GM12878 (cell line): ENCODE data around the gene IDH3A. TPM values are rescaled to one million over a fixed set of nuclear protein-coding genes. Genes with fewer than 3 reads are reported as not detected.

ENCODE experiments used
- ATAC-seq: fragments of 200-7000 bp; cut with Tn5 transposase; 3 replicates; pipeline ENCODE4 v1.9.1; 2020; ENCODE audit warnings: mild to moderate bottlenecking, moderate library complexity
- BruUV-seq: library from RNA; stranded (reverse); fragments of 400-500 nt; replicated peaks from 2 replicates; lab custom pipeline; 2021; lab: Mats Ljungman, UMichigan
- CTCF ChIA-PET: fragments of 300-600 bp; sonication (Branson Sonifier 250); formaldehyde crosslinking; extraction: SDS; loops from one replicate; lab custom pipeline; 2021; ENCODE audit warnings: inconsistent platforms; lab: Yijun Ruan, JAX
- POLR2A ChIA-PET: fragments of 350-600 bp; formaldehyde crosslinking; extraction: SDS; loops from one replicate; lab custom pipeline; 2021; ENCODE audit warnings: inconsistent platforms; lab: Charles Lee
- RAD21 ChIA-PET: fragments of 300-600 bp; sonication (Branson Sonifier 250); formaldehyde crosslinking; loops from one replicate; lab custom pipeline; 2023; ENCODE audit warnings: antibody characterized with exemption; ENCODE audit not compliant: unreplicated experiment; lab: Charles Lee
- SMC1A ChIA-PET: fragments of 300-600 bp; sonication (Branson Sonifier 250); formaldehyde crosslinking; loops from one replicate; lab custom pipeline; 2023; ENCODE audit not compliant: unreplicated experiment, uncharacterized antibody; lab: Charles Lee
- DNase-seq: peaks from one replicate; pipeline ENCODE4 v3.0.0-alpha.2; 2011; ENCODE audit warnings: low read depth, low spot score
- FAIRE-seq: peaks from 3 replicates; lab custom pipeline; 2011; peaks lifted over from hg19 to GRCh38; lab: Jason Lieb, UNC
- H2AFZ ChIP-seq: 2 replicates; pipeline ENCODE4 v1.6.0; 2011; ENCODE audit warnings: low read depth, low read length, control low read depth; ENCODE audit not compliant: control insufficient read depth
- H3K27ac ChIP-seq: 2 replicates; pipeline ENCODE4 v1.5.1; 2011; ENCODE audit warnings: control low read depth; ENCODE audit not compliant: control insufficient read depth, insufficient read depth
- H3K27me3 ChIP-seq, 2 experiments: replicated peaks in 1 of 2; 2 replicates each; pipeline versions ENCODE4 v1.6.0 to v1.6.1; 2011; ENCODE audit warnings: low read length in 1 of 2; ENCODE audit not compliant: control insufficient read depth in 2 of 2, insufficient read depth in 2 of 2
- H3K36me3 ChIP-seq, 2 experiments: 2 replicates each; pipeline ENCODE4 v1.5.1; 2011; ENCODE audit warnings: low read length in 1 of 2; ENCODE audit not compliant: control insufficient read depth in 2 of 2, insufficient read depth in 2 of 2
- H3K4me1 ChIP-seq: 2 replicates; pipeline ENCODE4 v1.6.1; 2011; ENCODE audit warnings: mild to moderate bottlenecking, low read length, moderate library complexity, mixed read lengths; ENCODE audit not compliant: control insufficient read depth, insufficient read depth
- H3K4me2 ChIP-seq: 2 replicates; pipeline ENCODE4 v1.6.0; 2011; ENCODE audit warnings: control low read depth; ENCODE audit not compliant: control insufficient read depth, insufficient read depth
- H3K4me3 ChIP-seq: fragments of 200-600 bp; sonication (generic); 2 replicates; pipeline ENCODE4 v1.5.1; 2016
- H3K79me2 ChIP-seq: 2 replicates; pipeline ENCODE4 v1.6.0; 2011; ENCODE audit warnings: low read length; ENCODE audit not compliant: control insufficient read depth, insufficient read depth
- H3K9ac ChIP-seq: 2 replicates; pipeline ENCODE4 v1.8.0; 2011; ENCODE audit warnings: low read length, control low read depth, mixed read lengths; ENCODE audit not compliant: control insufficient read depth, insufficient read depth
- H3K9me3 ChIP-seq: replicated peaks from 3 replicates; pipeline ENCODE4 v1.5.1; 2011; ENCODE audit warnings: mild to moderate bottlenecking, low read length; ENCODE audit not compliant: control insufficient read depth, insufficient read depth
- H4K20me1 ChIP-seq: 2 replicates; pipeline ENCODE4 v1.6.0; 2011; ENCODE audit not compliant: control insufficient read depth, insufficient read depth
- CBFB ChIP-seq: IDR thresholded peaks from 2 replicates; pipeline ENCODE4 v1.6.1; 2016; ENCODE audit warnings: antibody characterized with exemption, low read depth
- HDAC6 ChIP-seq: fragments of 200-600 bp; sonication (generic); IDR thresholded peaks from one replicate; pipeline ENCODE4 v1.8.0; 2017; ENCODE audit warnings: antibody characterized with exemption; ENCODE audit not compliant: unreplicated experiment
- IKZF2 ChIP-seq, 2 experiments: fragments of 450-650 bp; IDR thresholded peaks; 2 replicates each; pipeline ENCODE4 v1.6.1; 2017; ENCODE audit warnings: mild to moderate bottlenecking in 2 of 2, moderate library complexity in 2 of 2
- KLF5 ChIP-seq: fragments of 450-650 bp; IDR thresholded peaks from 2 replicates; pipeline ENCODE4 v1.6.1; 2014; ENCODE audit warnings: mild to moderate bottlenecking; ENCODE audit not compliant: partially characterized antibody
- SMAD1 ChIP-seq: fragments of 450-650 bp; IDR thresholded peaks from 2 replicates; pipeline ENCODE4 v1.6.1; 2018; ENCODE audit warnings: mild to moderate bottlenecking, low read depth; ENCODE audit not compliant: partially characterized antibody
- SMARCA5 ChIP-seq: fragments of 450-650 bp; IDR thresholded peaks from 2 replicates; pipeline ENCODE4 v1.6.1; 2017; ENCODE audit warnings: mild to moderate bottlenecking
- SP1 ChIP-seq: IDR thresholded peaks from one replicate; pipeline ENCODE4 v1.6.1; 2011; ENCODE audit warnings: low read depth, low read length
- SREBF2 ChIP-seq: IDR thresholded peaks from 2 replicates; pipeline ENCODE4 v1.6.1; 2012; ENCODE audit warnings: mild to moderate bottlenecking, low read length
- YBX1 ChIP-seq: fragments of 450-650 bp; IDR thresholded peaks from 2 replicates; pipeline ENCODE4 v1.6.1; 2016; ENCODE audit warnings: antibody characterized with exemption
- WGBS: methylation state at CpG from one replicate; pipeline ENCODE4 v1.1.6; 2016; ENCODE audit warnings: low lambda C conversion rate; ENCODE audit not compliant: insufficient replicate concordance, insufficient coverage; ENCODE audit errors: missing lambda C conversion rate; 5-methylcytosine and 5-hydroxymethylcytosine counted together
- in situ Hi-C: fragments of 300-500 bp; cut with MboI; formaldehyde crosslinking; loops from 9 replicates; pipeline ENCODE4 v1.14.3; 2018; ENCODE audit warnings: mixed read lengths
- intact Hi-C: fragments of 100-400 bp; cut with micrococcal nuclease; formaldehyde crosslinking; loops from one replicate; pipeline ENCODE4 v1.14.2; 2022; ENCODE audit not compliant: unreplicated experiment
- polyA plus RNA-seq, 11 experiments: library from polyadenylated mRNA; depleted of rRNA in 4 of 11; unstranded in 6 of 11; stranded (reverse) in 5 of 11; fragments of >200 nt; fragmentation: Nextera tagmentation in 4 of 11; fragmentation: Illumina TruSeq in 1 of 11; extraction: Ambion mirVana in 4 of 11; extraction: Trizol in 1 of 11; gene quantifications; 1 replicate in 1 of 11; 2 replicates in 10 of 11; pipeline versions ENCODE4 v1.2.1 to v1.2.3, GENCODE V29; 2011 to 2016; ENCODE audit warnings: inconsistent platforms in 2 of 11, missing spikeins in 2 of 11, low read depth in 1 of 11
- total RNA-seq, 4 experiments: library from RNA; depleted of rRNA in 3 of 4; stranded (reverse); fragments of >200 nt in 3 of 4; fragmentation: Illumina TruSeq in 1 of 4; extraction: Trizol in 1 of 4; gene quantifications; 2 replicates each; pipeline versions ENCODE4 v1.2.1 to v1.2.3, GENCODE V29; 2013 to 2021

Gene IDH3A
- total and polyA plus RNA-seq, 10 of the 15 experiments (the other 5 are each of a cell fraction or from before 2014, with no cell fraction given), result 83.9 to 254 (median 195) TPM

DNA sequence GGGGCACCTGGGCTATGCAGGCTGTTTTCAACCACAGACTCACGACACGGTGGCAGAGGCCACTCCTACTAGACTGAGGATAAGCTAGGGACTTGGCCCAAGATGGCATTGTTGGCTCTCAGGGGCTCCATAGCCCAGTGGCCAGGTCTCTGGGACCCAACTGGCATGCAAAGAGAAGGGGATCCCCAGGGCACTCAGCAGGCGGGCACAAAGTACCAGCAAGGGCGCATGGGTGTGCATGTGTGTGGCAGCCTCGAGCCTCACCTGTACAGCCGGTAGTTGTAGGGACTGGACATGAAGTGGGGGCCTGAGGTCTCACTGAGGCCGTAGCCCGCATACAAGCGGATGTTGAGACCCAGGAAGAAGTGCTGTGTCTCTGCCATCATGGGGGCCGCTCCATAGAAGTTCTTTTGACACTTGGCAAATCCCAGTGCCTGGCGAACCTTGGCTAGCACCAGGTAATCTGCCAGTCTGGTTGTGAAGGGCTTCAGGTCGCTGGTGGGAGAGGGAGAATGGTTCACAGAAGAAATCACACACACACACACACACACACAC, 30.2 kb downstream of the IDH3A start:
- Histone ChIP-seq H2AFZ (no peak overlapping the region), H3K36me3 (no peaks in the 10 kb centered on the region; a peak in 1 of 4 replicates), H3K4me2 (no peak overlapping the region), H3K27me3 (no peaks in the 10 kb centered on the region), H3K9ac (no peak overlapping the region), H4K20me1 (no peaks in the 10 kb centered on the region), H3K9me3 (no peaks in the 10 kb centered on the region), H3K4me1 (peaks cover 5% of the 10 kb centered on the region), H3K79me2 (no peaks in the 10 kb centered on the region), H3K27ac (no peak overlapping the region), H3K4me3 (no peak overlapping the region)
- ChIA-PET SMC1A (interaction anchor here (0.6 to 4.9 kb wide), 7 partner anchors 16 to 328 kb away, joined by 3 to 38 read pairs (median 8); partner anchors contain the start of gene CIB2), RAD21 (interaction anchor here (1.5 to 3.2 kb wide), 2 partner anchors 16 to 48 kb away, joined by 5 to 16 read pairs; partner anchors contain the start of gene CIB2), POLR2A (interaction anchor here (2.2 kb wide), 1 partner anchor 30 kb away, joined by 9 read pairs; the partner anchor contains the start of gene IDH3A), CTCF (interaction anchor here (0.9 to 10.1 kb wide), 7 partner anchors 11 to 237 kb away, joined by 3 to 108 read pairs (median 19); partner anchors contain the start of genes CIB2 and IDH3A)
- TF ChIP-seq YBX1 (no peak), SREBF2 (no peak), IKZF2 (IDR thresholded peaks at IDR 0.05) (no peak), KLF5 (no peak), HDAC6 (no peak), SP1 (no peak)
- FAIRE-seq (no peak), ATAC-seq (no peak), DNase-seq (no peak)
- no TSS peak for BruUV-seq
- intact Hi-C loops (no loop called here), in situ Hi-C loops (no loop called here)
- 82% methylated on average over 12 of the region's 12 CpGs for WGBS

DNA sequence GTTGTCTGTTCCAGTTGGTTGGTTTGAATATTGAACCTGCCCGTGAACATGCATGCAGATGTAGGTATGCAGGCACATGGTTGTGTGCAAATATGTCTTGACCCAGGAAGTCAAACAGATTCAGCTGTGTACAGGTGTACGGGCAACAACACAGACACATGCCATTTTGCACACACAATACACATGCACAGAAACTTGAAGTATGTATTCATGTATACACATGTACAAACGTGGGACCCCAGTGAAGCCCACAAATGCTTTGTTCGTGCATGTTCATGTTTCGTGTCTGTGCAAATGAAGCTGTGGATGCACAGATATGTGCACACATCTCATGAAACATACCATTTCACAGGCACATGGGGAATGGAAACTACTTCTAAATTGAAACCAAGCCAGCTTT, 30.7 kb downstream of the IDH3A start:
- no TSS peak for BruUV-seq
- Histone ChIP-seq H3K36me3 (no peaks in the 10 kb centered on the region), H3K27me3 (no peaks in the 10 kb centered on the region), H3K79me2 (no peaks in the 10 kb centered on the region), H3K4me1 (no peaks in the 10 kb centered on the region; the same call in 1 of the 2 replicates), H3K9me3 (no peaks in the 10 kb centered on the region), H2AFZ (no peak overlapping the region), H3K9ac (no peak overlapping the region), H3K4me3 (no peak overlapping the region), H4K20me1 (no peaks in the 10 kb centered on the region), H3K4me2 (no peak overlapping the region), H3K27ac (no peak overlapping the region)
- ChIA-PET POLR2A (no interaction called here), SMC1A (interaction anchor here (1.2 to 4.9 kb wide), 2 partner anchors 16 to 48 kb away, joined by 7 to 28 read pairs; partner anchors contain the start of gene CIB2), CTCF (interaction anchor here (0.8 to 3.4 kb wide), 4 partner anchors 45 to 237 kb away, joined by 3 to 19 read pairs (median 3); no protein-coding TSS in a partner anchor), RAD21 (interaction anchor here (1.5 to 3.2 kb wide), 2 partner anchors 15 to 49 kb away, joined by 5 to 16 read pairs; partner anchors contain the start of gene CIB2)
- 53% methylated on average over 5 of the region's 5 CpGs for WGBS
- FAIRE-seq (no peak), DNase-seq (no peak), ATAC-seq (no peak)
- in situ Hi-C loops (no loop called here), intact Hi-C loops (no loop called here)
- no peak for TF ChIP-seq SMAD1
- no peak for TF ChIP-seq CBFB
- no peak for TF ChIP-seq SMARCA5
